Lower leg skin (tissue), 3 donors: ENCODE data around the gene E2F3.

ENCODE experiments used
- POLR2A ChIP-seq, 2 donors: fragments of 450-650 bp; IDR thresholded peaks; one replicate each; pipeline ENCODE4 v1.6.1; 2016 to 2017; ENCODE audit warnings: antibody characterized with exemption in 2 of 2, mild to moderate bottlenecking in 1 of 2, moderate library complexity in 1 of 2
- TF ChIP-seq, protein P1 (sequence below), 3 donors: fragments of 450-650 bp; IDR thresholded peaks; one replicate each; pipeline ENCODE4 v1.5.1; 2016; ENCODE audit warnings: antibody characterized with exemption in 3 of 3, mild to moderate bottlenecking in 3 of 3, moderate library complexity in 2 of 3

GRCh38 chr6:20433929-20434328 is 32.2 kb downstream of the E2F3 start:
- TF ChIP-seq POLR2A (IDR thresholded peaks at IDR 0.05): no peak
- TF ChIP-seq, protein P1, sequence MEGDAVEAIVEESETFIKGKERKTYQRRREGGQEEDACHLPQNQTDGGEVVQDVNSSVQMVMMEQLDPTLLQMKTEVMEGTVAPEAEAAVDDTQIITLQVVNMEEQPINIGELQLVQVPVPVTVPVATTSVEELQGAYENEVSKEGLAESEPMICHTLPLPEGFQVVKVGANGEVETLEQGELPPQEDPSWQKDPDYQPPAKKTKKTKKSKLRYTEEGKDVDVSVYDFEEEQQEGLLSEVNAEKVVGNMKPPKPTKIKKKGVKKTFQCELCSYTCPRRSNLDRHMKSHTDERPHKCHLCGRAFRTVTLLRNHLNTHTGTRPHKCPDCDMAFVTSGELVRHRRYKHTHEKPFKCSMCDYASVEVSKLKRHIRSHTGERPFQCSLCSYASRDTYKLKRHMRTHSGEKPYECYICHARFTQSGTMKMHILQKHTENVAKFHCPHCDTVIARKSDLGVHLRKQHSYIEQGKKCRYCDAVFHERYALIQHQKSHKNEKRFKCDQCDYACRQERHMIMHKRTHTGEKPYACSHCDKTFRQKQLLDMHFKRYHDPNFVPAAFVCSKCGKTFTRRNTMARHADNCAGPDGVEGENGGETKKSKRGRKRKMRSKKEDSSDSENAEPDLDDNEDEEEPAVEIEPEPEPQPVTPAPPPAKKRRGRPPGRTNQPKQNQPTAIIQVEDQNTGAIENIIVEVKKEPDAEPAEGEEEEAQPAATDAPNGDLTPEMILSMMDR (IDR thresholded peaks at IDR 0.05): no peak
